Mucosa of descending colon (tissue), 3 donors: ENCODE measurements around the gene DLL3. TPM values are rescaled to one million over a fixed set of nuclear protein-coding genes. Genes with fewer than 3 reads are reported as not detected.
A peak's percentile ranks its signal among the peaks of the same experiment; 100 is the strongest.

Experiments used
- ATAC-seq: fragments of 200-7000 bp; cut with Tn5 transposase; one replicate; pipeline ENCODE4 v1.9.1; 2020; ENCODE audit warnings: mild to moderate bottlenecking, moderate library complexity
- DNase-seq, 3 donors: peaks; one replicate each; pipeline ENCODE4 v3.0.0-alpha.2; 2020
- H3K36me3 ChIP-seq: fragments of 200-600 bp; one replicate; pipeline ENCODE4 v1.8.0; 2021; ENCODE audit warnings: low read depth, mild to moderate bottlenecking
- H3K4me1 ChIP-seq: fragments of 200-600 bp; one replicate; pipeline ENCODE4 v1.8.0; 2021; ENCODE audit warnings: low read depth, mild to moderate bottlenecking
- H3K4me3 ChIP-seq: fragments of 200-600 bp; one replicate; pipeline ENCODE4 v1.8.0; 2021; ENCODE audit warnings: mild to moderate bottlenecking
- H3K9me3 ChIP-seq: fragments of 200-600 bp; one replicate; pipeline ENCODE4 v1.8.0; 2021; ENCODE audit warnings: mild to moderate bottlenecking
- intact Hi-C, 2 donors: fragments of 100-400 bp; cut with DNase I in 1 of 2; cut with micrococcal nuclease in 1 of 2; formaldehyde crosslinking; loops; one replicate each; pipeline versions ENCODE4 v1.11.0 to v1.11.1; 2022; cut with DNase I, micrococcal nuclease
- total RNA-seq, 3 donors: library from RNA; stranded (reverse); fragmentation: NEBNext Ultra II Directional in 2 of 3; extraction: Animal tissue kit (Norgen Biotek cat#: 25700) in 2 of 3; gene quantifications; one replicate each; pipeline versions ENCODE4 v1.2.1 to v1.2.4, GENCODE V29; 2021 to 2023
- TF ChIP-seq, protein P1 (sequence below): fragments of 200-600 bp; IDR thresholded peaks from one replicate; pipeline ENCODE4 v1.8.0; 2022; ENCODE audit warnings: antibody characterized with exemption, mild to moderate bottlenecking
- donor health status: DM: no; HTN: no; CAD: no; lungs with moderate emphysema.
- donor health status: DM: no; HTN: no; CAD: no.
- donor health status: DM: no; HTN: yes; CAD: no.

DLL3 gene
- total RNA-seq, 3 donors from 2014 or later: not detected

DNA sequence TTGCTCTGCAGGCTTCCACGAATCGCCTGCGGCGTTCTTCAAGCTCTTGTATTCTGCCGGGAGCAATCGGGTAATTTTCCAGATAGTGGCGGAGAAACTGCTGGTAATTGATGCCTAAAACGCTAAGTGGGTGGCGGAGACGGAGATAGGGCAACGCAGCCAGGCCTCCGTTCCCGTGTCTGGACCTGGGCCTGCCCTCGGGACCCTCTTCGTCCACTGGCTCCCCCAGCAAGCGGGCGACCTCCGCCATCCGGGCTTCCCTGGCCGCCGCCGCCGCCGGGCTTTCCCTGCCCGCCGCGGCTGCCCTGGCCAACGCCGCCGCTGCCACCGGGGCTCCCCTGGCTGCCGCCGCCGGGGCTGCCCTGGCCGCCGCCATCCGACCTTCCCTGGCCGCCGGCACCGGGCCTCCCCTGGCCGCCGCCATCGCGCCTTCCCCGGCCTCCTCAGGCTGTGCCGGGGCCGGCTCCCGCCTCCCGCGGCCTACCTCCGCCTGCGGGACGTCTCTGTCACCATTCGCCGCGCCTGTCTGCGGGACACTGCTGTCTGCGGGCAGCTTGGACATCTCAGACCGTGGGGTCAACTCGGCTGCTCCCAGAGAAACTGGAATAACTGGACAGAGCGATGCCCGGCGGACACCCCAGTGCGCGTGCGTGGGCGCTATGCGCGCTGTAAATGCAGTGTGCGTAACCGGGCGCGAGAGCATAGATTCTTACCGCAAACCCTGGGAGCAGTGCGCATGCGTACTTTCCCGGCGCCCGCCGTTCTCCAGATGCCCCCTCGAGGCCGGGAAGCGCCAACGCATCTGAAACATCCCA lies 41.0 kb downstream of the DLL3 start, which contains the start of gene EID2:
Gene EID2 (minus strand): TSS at position 644 of the 815 bp plus-strand sequence. CDS start 82 bp downstream, at position 562.
- DNase-seq: peak; percentile 94 to 96 (median 96)
- H3K4me1 ChIP-seq: peaks cover 8% of the 10 kb centered on the region
- ATAC-seq: peak; percentile 100
- H3K4me3 ChIP-seq: peak within 1 kb of the TSS; percentile 86
- TF ChIP-seq, protein P1, sequence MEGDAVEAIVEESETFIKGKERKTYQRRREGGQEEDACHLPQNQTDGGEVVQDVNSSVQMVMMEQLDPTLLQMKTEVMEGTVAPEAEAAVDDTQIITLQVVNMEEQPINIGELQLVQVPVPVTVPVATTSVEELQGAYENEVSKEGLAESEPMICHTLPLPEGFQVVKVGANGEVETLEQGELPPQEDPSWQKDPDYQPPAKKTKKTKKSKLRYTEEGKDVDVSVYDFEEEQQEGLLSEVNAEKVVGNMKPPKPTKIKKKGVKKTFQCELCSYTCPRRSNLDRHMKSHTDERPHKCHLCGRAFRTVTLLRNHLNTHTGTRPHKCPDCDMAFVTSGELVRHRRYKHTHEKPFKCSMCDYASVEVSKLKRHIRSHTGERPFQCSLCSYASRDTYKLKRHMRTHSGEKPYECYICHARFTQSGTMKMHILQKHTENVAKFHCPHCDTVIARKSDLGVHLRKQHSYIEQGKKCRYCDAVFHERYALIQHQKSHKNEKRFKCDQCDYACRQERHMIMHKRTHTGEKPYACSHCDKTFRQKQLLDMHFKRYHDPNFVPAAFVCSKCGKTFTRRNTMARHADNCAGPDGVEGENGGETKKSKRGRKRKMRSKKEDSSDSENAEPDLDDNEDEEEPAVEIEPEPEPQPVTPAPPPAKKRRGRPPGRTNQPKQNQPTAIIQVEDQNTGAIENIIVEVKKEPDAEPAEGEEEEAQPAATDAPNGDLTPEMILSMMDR: peak; percentile 97
- no peaks in the 10 kb centered on the region for H3K36me3 ChIP-seq
- no peaks in the 10 kb centered on the region for H3K9me3 ChIP-seq
- intact Hi-C loops: loop anchor here in 1 of 2 donors (2.0 kb wide), 1 partner anchor 99 kb away; no protein-coding TSS in a partner anchor

DNA sequence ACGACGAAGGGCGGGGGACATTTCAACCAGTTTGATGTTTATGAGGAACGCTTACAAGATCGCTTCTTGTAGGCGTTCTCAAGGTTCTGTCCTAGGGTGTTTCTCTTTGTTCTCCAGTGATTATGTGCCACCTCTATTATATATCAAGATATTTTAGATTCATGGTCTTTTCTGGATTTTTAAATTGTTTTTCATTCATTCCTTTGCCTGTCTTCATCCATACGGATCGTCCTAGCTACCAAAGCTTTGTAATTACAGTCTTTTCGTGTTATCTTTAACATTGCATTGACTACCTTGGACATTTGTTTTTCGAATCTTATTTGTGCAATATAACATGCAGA lies 41.6 kb downstream of the DLL3 start:
- ATAC-seq (no peak), DNase-seq (no peak)
- Histone ChIP-seq H3K9me3 (no peaks in the 10 kb centered on the region), H3K36me3 (no peaks in the 10 kb centered on the region), H3K4me3 (peak overlapping the region; percentile 86), H3K4me1 (peaks cover 8% of the 10 kb centered on the region)
- TF ChIP-seq, protein P1: no peak
- intact Hi-C loops: loop anchor here in 1 of 2 donors (2.0 kb wide), 1 partner anchor 100 kb away; no protein-coding TSS in a partner anchor

DNA sequence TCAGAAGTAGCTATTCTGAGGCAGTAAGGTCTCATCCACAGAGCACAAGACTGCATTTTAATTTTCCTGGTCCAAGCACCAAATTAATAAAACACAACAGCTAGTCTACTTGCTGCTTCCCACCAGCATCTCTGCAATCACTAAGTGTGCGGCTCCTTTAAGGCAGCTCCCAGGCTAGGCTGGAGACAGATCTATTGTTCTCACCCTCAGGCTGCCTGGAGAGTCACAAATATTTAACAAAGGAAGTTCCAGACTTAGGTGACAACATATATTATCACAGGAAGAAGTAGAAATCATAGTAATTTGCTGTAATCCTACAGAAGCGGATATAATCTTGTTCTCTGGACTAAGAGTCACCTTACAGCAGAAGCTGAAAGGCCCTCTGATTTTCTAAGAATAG lies 43.5 kb downstream of the DLL3 start:
- H3K4me1 ChIP-seq: peaks cover 8% of the 10 kb centered on the region
- H3K36me3 ChIP-seq: no peaks in the 10 kb centered on the region
- intact Hi-C loops: no loop called here
- ATAC-seq (no peak), DNase-seq (no peak)
- no peak overlapping the region for H3K4me3 ChIP-seq
- H3K9me3 ChIP-seq: no peaks in the 10 kb centered on the region
- TF ChIP-seq, protein P1: no peak

DNA sequence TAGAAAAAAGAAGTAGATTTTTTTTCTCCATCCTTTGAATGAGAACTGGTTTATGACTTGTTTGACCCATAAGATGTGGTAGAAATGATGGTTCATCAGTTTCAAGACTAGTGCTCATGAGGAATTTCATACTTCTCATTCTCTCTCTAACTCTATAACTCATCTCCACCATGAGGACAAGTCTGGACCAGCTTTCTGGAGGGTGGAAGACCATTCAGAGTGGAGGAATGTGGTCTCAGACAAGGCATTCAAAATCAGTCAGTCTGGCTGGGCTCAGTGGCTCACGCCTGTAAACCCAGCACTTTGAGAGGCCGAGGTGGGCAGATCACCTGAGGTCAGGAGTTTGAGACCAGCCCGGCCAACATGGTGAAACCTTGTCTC lies 44.7 kb downstream of the DLL3 start:
- no peak overlapping the region for H3K4me3 ChIP-seq
- H3K4me1 ChIP-seq: peaks cover 6% of the 10 kb centered on the region
- intact Hi-C loops: no loop called here
- no peak for ATAC-seq
- H3K9me3 ChIP-seq: no peaks in the 10 kb centered on the region
- TF ChIP-seq, protein P1: no peak
- H3K36me3 ChIP-seq: no peaks in the 10 kb centered on the region
- DNase-seq: no peak

DNA sequence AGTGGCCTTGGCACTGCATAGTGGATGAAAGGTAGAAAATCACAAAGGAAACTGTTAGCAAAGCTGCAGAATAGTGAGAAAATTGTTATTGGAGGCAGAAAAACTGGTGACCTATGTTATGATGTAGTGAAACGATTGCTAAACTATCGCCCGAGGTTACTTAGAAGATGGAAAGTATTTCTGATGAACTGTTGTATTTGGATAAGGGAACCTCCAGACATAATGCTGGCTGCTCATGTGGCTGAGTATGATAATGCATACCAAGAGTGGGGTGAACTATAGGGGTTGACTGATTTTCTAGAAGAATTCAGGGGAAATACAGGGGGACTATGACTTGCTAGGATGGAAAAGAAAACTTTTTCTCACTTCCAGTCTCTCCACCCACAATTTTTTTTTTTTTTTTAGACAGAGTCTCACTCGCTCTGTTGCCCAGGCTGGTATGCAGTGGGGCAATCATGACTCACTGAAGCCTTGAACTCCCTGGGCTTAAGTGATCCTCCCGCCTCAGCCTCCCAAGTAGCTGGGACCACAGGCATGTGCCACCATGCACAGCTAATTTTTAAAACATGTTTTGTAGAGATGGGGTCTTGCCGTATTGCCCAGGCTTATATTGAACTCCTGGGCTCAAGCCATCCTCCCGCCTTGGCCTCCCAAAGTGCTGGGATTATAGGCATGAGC lies 45.6 kb downstream of the DLL3 start:
- TF ChIP-seq, protein P1: no peak
- no peaks in the 10 kb centered on the region for H3K9me3 ChIP-seq
- ATAC-seq: no peak

More for the DNA sequence above, 45.6 kb downstream of the DLL3 start:
- H3K36me3 ChIP-seq: no peaks in the 10 kb centered on the region
- DNase-seq: no peak
- intact Hi-C loops: no loop called here
- no peak overlapping the region for H3K4me3 ChIP-seq
- H3K4me1 ChIP-seq: peaks cover 5% of the 10 kb centered on the region
